PFSK-1 (cell line): Measurements from ENCODE around the gene SEC24C.

Experiments used
- FOXP2 ChIP-seq: optimal IDR thresholded peaks from 2 replicates; pipeline ENCODE3; 2011; ENCODE audit warnings: borderline replicate concordance, control low read depth, inconsistent platforms; ENCODE audit not compliant: insufficient read depth; ENCODE audit errors: extremely low read length, extremely low read depth
- POLR2AphosphoS5 ChIP-seq: IDR thresholded peaks from 2 replicates; pipeline ENCODE4 v1.6.1; 2012; ENCODE audit warnings: low read depth, mild to moderate bottlenecking, control low read depth, low read length, moderate library complexity
- SIN3A ChIP-seq: IDR thresholded peaks from 2 replicates; pipeline ENCODE4 v1.6.1; 2012; ENCODE audit warnings: mild to moderate bottlenecking, low read length, moderate library complexity, borderline replicate concordance; ENCODE audit not compliant: insufficient read depth
- TAF1 ChIP-seq: IDR thresholded peaks from 2 replicates; pipeline ENCODE4 v1.6.1; 2012; ENCODE audit warnings: low read length, control low read depth, borderline replicate concordance; ENCODE audit not compliant: insufficient read depth
- TF ChIP-seq, protein P1 (sequence below), 2 experiments: IDR thresholded peaks; 2 replicates each; pipeline versions ENCODE4 v1.6.1 to v1.8.0; 2011 to 2012; ENCODE audit warnings: low read depth in 2 of 2, low read length in 2 of 2, control low read depth in 1 of 2, inconsistent platforms in 1 of 2, mild to moderate bottlenecking in 1 of 2, moderate library complexity in 1 of 2; ENCODE audit not compliant: insufficient read depth in 1 of 2

DNA sequence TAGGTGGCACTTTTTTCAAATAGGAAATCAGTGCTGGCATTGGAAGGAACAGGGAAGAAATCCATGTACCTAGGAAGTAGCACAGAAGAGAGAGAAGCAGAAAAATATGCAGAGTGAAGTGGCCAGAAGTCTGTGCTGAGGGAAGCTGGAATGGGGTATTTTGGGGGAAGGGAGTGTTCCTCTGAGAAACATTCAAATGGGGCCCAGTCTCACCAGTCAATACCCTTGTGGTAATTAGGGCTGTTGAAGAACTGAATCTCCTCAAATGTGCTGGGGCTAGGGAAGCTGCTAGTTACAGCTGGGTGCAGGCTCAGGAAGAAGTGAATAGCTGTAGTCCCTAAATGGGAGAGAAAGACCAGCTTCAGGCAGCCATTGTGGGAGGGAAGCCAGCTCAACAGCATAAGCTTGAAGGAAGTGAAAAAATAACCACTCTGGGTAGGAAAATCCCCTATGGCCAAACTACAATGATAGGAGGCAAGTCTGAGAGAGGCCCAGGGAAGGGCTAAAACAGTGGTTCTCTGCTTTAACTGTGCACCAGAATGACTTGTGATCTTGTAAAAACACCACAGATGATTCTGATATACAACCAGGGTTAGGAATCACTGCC is 59.6 kb downstream of the SEC24C start:
- no peak for TF ChIP-seq TAF1
- no peak for TF ChIP-seq SIN3A
- no peak for TF ChIP-seq POLR2AphosphoS5
- TF ChIP-seq, protein P1, sequence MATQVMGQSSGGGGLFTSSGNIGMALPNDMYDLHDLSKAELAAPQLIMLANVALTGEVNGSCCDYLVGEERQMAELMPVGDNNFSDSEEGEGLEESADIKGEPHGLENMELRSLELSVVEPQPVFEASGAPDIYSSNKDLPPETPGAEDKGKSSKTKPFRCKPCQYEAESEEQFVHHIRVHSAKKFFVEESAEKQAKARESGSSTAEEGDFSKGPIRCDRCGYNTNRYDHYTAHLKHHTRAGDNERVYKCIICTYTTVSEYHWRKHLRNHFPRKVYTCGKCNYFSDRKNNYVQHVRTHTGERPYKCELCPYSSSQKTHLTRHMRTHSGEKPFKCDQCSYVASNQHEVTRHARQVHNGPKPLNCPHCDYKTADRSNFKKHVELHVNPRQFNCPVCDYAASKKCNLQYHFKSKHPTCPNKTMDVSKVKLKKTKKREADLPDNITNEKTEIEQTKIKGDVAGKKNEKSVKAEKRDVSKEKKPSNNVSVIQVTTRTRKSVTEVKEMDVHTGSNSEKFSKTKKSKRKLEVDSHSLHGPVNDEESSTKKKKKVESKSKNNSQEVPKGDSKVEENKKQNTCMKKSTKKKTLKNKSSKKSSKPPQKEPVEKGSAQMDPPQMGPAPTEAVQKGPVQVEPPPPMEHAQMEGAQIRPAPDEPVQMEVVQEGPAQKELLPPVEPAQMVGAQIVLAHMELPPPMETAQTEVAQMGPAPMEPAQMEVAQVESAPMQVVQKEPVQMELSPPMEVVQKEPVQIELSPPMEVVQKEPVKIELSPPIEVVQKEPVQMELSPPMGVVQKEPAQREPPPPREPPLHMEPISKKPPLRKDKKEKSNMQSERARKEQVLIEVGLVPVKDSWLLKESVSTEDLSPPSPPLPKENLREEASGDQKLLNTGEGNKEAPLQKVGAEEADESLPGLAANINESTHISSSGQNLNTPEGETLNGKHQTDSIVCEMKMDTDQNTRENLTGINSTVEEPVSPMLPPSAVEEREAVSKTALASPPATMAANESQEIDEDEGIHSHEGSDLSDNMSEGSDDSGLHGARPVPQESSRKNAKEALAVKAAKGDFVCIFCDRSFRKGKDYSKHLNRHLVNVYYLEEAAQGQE (IDR thresholded peaks at IDR 0.05; ENCODE audit: insufficient read depth in 1 of 2, low read depth in 2 of 2, low read length in 2 of 2): no peak
- no peak for TF ChIP-seq FOXP2
